Ovary (tissue), 3 donors: ENCODE measurements around the gene CRPPA.

Experiments
- CTCF ChIP-seq, 3 donors: fragments of 450-650 bp in 2 of 3; fragments of 200-600 bp in 1 of 3; IDR thresholded peaks; one replicate each; pipeline versions ENCODE4 v1.5.1 to v1.8.0; 2016 to 2022; ENCODE audit warnings: antibody characterized with exemption in 3 of 3, mild to moderate bottlenecking in 1 of 3
- POLR2A ChIP-seq: fragments of 450-650 bp; IDR thresholded peaks from one replicate; pipeline ENCODE4 v1.6.1; 2017; ENCODE audit warnings: antibody characterized with exemption, mild to moderate bottlenecking, moderate library complexity
- donor health status: DM: no; HTN: no; CAD: no.

GRCh38 chr7:16393862-16394422, 27.4 kb downstream of the CRPPA start:
- TF ChIP-seq CTCF (IDR thresholded peaks at IDR 0.05) (no peak), POLR2A (no peak)
